ENCODE measurements around the gene HOXC9.

DNA sequence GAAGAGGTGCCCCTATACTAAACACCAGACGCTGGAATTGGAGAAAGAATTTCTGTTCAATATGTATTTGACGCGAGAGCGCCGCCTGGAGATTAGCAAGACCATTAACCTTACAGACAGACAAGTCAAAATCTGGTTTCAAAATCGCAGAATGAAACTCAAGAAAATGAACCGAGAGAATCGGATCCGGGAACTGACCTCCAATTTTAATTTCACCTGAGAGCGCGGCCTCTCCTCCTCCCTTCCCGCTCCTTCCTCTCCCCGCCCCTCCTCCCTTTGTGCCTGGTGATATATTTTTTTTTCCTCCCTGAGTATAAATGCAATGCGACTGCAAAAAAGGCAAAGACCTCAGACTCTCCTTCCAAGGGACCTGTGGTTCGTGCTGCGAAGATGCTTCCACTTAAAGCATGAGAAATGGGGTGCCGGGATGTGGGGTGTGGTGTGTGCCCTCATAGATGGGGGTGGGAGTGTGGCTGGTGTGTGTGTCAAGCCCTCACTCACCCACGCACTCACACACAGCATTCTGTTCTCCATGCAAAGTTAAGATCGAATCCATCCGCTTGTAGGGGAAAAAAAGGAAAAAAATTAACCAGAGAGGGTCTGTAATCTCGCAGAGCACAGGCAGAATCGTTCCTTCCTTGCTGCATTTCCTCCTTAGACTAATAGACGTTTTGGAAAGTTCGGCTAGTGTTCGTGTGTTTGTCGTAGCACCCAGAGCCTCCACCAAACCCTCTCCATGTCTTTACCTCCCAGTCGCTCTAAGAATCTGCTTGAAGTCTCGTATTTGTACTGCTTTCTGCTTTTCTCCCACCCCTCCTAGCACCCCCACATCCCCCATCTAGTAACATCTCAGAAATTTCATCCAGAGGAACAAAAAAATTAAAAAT lies 10.5 kb upstream of the HOXC9 start:
- TF ChIP-seq, protein P1, sequence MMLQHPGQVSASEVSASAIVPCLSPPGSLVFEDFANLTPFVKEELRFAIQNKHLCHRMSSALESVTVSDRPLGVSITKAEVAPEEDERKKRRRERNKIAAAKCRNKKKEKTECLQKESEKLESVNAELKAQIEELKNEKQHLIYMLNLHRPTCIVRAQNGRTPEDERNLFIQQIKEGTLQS (IDR thresholded peaks at IDR 0.05; ENCODE audit: insufficient read depth, low read depth, low read length), result no peak
- TF ChIP-seq, protein P2, sequence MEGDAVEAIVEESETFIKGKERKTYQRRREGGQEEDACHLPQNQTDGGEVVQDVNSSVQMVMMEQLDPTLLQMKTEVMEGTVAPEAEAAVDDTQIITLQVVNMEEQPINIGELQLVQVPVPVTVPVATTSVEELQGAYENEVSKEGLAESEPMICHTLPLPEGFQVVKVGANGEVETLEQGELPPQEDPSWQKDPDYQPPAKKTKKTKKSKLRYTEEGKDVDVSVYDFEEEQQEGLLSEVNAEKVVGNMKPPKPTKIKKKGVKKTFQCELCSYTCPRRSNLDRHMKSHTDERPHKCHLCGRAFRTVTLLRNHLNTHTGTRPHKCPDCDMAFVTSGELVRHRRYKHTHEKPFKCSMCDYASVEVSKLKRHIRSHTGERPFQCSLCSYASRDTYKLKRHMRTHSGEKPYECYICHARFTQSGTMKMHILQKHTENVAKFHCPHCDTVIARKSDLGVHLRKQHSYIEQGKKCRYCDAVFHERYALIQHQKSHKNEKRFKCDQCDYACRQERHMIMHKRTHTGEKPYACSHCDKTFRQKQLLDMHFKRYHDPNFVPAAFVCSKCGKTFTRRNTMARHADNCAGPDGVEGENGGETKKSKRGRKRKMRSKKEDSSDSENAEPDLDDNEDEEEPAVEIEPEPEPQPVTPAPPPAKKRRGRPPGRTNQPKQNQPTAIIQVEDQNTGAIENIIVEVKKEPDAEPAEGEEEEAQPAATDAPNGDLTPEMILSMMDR (IDR thresholded peaks at IDR 0.05; ENCODE audit: control extremely low read depth in 1 of 3, insufficient read depth in 1 of 3, low read depth in 1 of 3, low read length in 3 of 3), result peak in 2 of 3 experiments; percentile 35 to 39; a peak in 2 of 4 replicates
- TF ChIP-seq E2F6 (IDR thresholded peaks at IDR 0.05) (no peak), MAFK (IDR thresholded peaks at IDR 0.05; ENCODE audit: low read depth, low read length) (no peak), EP300 (IDR thresholded peaks at IDR 0.05; ENCODE audit: borderline replicate concordance in 1 of 2, low read depth in 2 of 2, low read length in 2 of 2) (no peak)
